ENCODE measurements around the gene MARCHF3.

The MARCHF3 gene

DNA sequence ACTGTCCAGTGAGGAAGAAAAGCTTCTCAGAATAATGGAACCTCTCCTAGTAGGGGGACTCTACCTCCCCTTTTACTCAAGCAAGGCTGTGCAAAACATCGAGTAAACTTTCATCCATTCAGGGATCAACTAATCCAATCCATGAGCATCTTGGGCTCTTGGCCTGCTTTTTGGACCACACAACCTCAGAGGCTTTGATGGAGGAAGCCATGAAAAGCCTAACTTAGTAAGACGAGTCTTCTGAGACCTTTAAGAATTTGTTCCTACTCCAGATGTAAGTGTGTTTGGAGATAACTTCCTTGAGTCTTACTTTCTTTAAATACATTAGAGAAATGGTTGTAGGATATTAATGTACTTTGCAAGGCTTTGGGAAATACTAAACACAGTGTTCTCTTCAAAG is 49.1 kb downstream of the MARCHF3 start:
- intact Hi-C loops (cut with DNase I; ENCODE audit: low total_unique reads), result no loop called here
- TF ChIP-seq, protein P1, sequence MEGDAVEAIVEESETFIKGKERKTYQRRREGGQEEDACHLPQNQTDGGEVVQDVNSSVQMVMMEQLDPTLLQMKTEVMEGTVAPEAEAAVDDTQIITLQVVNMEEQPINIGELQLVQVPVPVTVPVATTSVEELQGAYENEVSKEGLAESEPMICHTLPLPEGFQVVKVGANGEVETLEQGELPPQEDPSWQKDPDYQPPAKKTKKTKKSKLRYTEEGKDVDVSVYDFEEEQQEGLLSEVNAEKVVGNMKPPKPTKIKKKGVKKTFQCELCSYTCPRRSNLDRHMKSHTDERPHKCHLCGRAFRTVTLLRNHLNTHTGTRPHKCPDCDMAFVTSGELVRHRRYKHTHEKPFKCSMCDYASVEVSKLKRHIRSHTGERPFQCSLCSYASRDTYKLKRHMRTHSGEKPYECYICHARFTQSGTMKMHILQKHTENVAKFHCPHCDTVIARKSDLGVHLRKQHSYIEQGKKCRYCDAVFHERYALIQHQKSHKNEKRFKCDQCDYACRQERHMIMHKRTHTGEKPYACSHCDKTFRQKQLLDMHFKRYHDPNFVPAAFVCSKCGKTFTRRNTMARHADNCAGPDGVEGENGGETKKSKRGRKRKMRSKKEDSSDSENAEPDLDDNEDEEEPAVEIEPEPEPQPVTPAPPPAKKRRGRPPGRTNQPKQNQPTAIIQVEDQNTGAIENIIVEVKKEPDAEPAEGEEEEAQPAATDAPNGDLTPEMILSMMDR (IDR thresholded peaks at IDR 0.05), result no peak
- H3K36me3 ChIP-seq, result no peaks in the 10 kb centered on the region

DNA sequence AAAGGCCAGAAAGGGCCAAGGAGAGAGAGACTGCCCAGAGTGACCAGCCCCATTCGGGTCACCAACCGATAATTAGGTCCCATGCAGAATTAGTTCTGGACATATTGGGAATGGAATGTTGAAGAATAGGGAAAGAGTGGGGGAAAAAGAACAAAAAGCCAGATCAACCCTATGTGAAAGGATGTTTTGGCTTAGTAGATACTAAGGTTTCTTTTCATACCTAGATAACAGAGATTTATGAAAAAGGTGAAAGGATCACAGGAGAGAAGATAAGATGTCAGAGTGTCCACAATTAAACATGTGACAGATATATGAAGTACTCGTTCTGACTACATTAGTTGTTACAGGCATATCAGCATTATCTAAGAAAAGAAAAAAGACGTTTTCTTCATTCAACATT is 52.1 kb downstream of the MARCHF3 start:
- TF ChIP-seq, protein P1 (IDR thresholded peaks at IDR 0.05), result no peak
- H3K27ac ChIP-seq, result no peak overlapping the region
- H3K27me3 ChIP-seq, result no peaks in the 10 kb centered on the region
- no peaks in the 10 kb centered on the region for H3K9me3 ChIP-seq
- H3K36me3 ChIP-seq, result no peaks in the 10 kb centered on the region
- H3K4me3 ChIP-seq, result no peak overlapping the region
- H3K4me1 ChIP-seq, result peaks cover 0 to 5% (median 0%) of the 10 kb centered on the region in 4 donors
- DNase-seq, result no peak
- intact Hi-C loops (cut with DNase I; ENCODE audit: low total_unique reads), result no loop called here

More for the DNA sequence above, 49.1 kb downstream of the MARCHF3 start:
- H3K4me3 ChIP-seq, result no peak overlapping the region
- H3K4me1 ChIP-seq, result peaks cover 0 to 5% (median 0%) of the 10 kb centered on the region in 4 donors
- no peak for DNase-seq
- no peak overlapping the region for H3K27ac ChIP-seq
- H3K27me3 ChIP-seq, result no peaks in the 10 kb centered on the region
- no peaks in the 10 kb centered on the region for H3K9me3 ChIP-seq

DNA sequence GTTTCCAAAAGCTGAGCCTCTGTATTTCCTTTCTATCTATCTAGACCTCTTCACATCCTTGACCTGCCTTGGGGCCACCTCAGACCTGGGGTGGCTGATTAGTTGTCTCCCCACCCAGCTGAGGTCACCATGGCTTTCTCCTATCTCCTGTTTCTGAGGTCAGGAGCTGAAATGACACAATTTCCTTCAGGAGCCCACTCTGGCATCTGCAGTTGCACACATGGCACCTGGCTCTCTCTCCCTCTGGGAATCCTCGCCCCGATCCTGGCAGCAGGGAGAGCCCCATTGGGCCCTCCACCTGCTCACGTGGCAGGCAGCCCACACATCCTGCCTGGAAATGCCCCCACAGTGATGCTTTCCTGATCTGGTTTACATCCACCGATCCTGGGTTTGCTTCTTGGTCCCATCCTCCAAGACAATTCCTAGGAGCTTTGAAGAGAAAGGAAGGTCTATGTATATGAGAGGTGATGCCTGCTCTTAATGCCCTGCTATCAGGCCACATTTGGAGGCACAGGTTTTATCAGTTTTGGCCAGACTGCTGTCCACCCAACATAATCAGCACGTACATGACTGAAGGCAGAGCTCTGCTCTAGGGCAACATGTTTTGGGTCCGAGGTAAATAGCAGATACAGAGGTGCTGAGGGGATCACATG is 53.7 kb downstream of the MARCHF3 start:
- Histone ChIP-seq H3K4me1 (no peaks in the 10 kb centered on the region), H3K4me3 (no peak overlapping the region), H3K9me3 (no peaks in the 10 kb centered on the region), H3K27me3 (no peaks in the 10 kb centered on the region), H3K27ac (no peak overlapping the region), H3K36me3 (no peaks in the 10 kb centered on the region)
- intact Hi-C loops (cut with DNase I; ENCODE audit: low total_unique reads), result no loop called here
- DNase-seq, result no peak
- TF ChIP-seq, protein P1 (IDR thresholded peaks at IDR 0.05), result no peak

DNA sequence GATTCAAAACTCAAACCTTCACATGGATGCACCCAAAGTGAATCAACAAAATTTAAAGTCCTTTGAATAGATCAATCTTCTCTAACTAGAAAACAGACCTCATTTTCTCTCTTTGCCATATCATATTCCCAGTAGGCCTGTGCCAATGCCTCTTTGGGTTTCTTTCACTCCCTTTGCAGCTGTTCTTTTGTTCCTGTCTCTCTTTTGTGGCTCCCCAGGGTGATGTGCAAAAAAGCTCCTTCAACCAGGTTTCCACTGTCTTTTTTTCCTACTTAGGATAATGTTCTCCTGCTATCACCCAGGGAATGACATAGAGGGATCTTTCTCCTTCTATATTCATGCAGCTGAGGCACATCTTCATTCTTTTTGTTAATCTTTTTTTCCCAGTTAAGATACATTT is 54.6 kb downstream of the MARCHF3 start:
- no peaks in the 10 kb centered on the region for H3K27me3 ChIP-seq
- H3K36me3 ChIP-seq, result no peaks in the 10 kb centered on the region
- no peaks in the 10 kb centered on the region for H3K9me3 ChIP-seq
- H3K27ac ChIP-seq, result no peak overlapping the region
- intact Hi-C loops (cut with DNase I; ENCODE audit: low total_unique reads), result no loop called here
- peaks cover 0 to 3% (median 0%) of the 10 kb centered on the region in 4 donors for H3K4me1 ChIP-seq
- no peak for DNase-seq
- TF ChIP-seq, protein P1 (IDR thresholded peaks at IDR 0.05), result no peak
- no peak overlapping the region for H3K4me3 ChIP-seq

DNA sequence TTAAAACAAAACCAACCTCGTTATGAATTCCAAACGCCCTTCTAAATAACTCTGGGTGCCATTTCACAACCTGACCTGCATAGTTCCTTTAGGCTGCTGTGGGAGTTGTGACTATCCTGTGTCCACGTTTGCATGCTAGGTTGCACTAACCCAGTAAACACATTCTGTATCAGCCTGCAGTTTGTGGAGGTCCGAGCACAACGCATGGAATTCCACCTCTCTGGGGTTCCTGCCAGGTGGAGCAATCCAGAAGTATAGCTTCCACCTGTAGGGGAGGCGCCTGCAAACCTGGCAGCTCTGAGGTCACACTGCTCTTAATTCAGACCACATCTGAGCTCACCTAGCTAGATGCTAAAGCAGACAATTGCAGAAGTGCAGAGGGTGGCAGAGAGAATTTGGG is 57.2 kb downstream of the MARCHF3 start:
- H3K27ac ChIP-seq, result no peak overlapping the region

More for the DNA sequence above, 57.2 kb downstream of the MARCHF3 start:
- no peaks in the 10 kb centered on the region for H3K9me3 ChIP-seq
- intact Hi-C loops (cut with DNase I; ENCODE audit: low total_unique reads), result no loop called here
- H3K36me3 ChIP-seq, result no peaks in the 10 kb centered on the region
- DNase-seq, result no peak
- no peaks in the 10 kb centered on the region for H3K27me3 ChIP-seq
- H3K4me3 ChIP-seq, result no peak overlapping the region
- peaks cover 0 to 5% (median 0%) of the 10 kb centered on the region in 4 donors for H3K4me1 ChIP-seq
- TF ChIP-seq, protein P1 (IDR thresholded peaks at IDR 0.05), result no peak

All from tibial artery (tissue), 4 donors.